NCI-H345 treated with DMSO at 0.1 percent for 48 hours (cell line): ENCODE data around the gene RIN2.

ENCODE experiments used
- DNase-seq: peaks from one replicate; lab custom pipeline; 2025; ENCODE audit not compliant: unreplicated experiment; lab: John Stamatoyannopoulos, UW

Gene RIN2

GRCh38 chr20:19761841-19762240, 3.8 kb downstream of the RIN2 start:
- DNase-seq, result peak; percentile 18

DNA sequence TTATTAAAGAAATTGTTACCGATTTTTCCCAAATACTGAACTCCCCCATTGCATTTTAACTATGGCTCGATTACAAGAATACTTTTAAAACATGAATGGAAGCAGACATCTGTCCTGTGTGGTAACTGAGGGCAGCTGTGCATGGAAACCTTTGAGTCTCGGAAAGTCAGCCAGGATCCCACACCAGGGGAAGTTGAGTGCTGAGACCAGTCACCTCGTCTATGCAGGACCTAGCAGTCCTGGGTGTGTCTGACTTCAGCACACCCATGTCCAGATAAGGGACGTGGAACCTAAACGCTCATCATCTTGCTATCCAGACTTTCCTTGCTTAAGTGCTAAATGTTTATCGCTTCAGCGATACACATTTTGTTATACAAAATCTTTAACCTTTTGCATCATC, 6.1 kb downstream of the RIN2 start:
- DNase-seq, result no peak

DNA sequence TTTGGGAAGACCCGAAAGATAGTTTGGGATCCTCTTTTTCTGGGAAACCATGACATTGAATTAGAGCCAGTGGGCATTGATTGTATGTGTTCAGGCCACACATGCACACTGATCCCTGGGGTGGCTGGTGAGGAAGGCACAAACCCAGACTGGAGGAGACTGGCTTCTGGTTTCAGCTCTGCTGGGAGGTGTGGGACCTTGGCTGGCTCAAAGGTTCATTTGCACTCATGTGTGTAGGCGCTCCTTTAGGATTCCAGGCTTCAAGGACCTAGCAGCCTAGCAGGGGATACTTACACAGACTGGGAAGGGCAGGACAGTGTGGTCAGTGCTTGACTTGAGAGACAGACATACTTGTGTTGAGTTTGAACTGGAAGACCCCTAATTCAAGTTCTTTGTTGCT, 7.2 kb downstream of the RIN2 start:
- no peak for DNase-seq

DNA sequence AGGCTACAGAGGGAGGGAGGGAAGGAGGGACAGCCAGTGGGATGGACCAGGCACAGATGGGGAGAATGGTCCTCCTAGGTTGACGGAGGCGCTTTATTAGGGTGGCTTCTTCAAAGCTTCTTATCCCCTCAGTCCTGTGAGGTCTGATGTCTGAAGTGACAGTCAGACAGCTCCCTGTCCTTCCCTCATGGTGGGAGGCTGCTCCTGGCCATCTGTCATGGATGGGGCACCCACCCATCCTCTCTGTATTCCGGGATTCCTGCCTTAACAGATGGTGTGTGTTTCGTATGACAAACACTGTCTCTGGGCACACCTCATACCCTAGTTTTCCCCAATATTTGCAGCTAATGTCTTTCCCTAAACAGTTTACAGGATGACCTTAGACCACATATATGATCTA, 7.9 kb downstream of the RIN2 start:
- DNase-seq, result no peak

DNA sequence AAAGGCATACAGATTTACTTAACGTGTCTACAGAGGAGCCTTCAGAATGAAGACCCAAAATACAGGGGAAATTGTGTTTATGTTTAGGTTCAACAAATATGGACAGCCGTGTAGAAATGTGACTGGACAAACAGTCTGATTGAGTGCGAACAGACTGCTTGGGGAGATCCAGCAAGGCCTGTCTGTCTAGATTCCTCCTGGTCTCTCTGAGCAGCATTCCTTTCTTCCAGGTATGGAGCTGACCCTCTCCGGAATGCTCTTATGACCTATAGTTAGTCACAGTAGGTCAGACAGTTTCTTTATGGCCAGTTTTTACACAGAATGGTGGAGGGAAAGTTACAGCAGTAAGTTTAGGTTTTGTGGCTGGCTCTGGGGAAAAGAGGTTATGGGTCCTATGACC, 9.0 kb downstream of the RIN2 start:
- no peak for DNase-seq

DNA sequence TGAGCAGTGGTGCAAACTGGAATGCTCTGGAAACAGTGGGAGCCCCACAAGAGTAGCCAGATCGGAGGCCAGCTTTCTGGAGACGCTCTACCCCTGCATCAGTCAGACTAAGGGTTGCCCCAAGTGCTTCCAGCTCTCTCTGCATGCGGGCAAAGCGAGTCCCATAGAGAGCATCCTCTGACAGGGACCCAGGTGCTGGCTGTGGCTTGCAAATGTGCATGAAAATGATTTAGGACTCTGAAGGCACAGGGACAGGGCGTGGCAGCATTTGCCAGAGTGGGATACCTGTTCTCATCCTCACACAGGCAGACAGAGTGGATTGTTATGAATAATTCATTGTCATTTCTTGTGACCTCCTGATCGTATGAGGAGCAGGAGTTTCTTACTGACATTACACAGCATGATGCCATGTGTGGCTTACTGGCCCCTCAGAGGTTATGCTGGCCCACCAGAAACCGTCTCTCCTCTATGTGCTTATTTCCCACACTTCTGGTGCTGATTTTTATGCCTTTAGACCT, 10.3 kb downstream of the RIN2 start:
- DNase-seq, result no peak

DNA sequence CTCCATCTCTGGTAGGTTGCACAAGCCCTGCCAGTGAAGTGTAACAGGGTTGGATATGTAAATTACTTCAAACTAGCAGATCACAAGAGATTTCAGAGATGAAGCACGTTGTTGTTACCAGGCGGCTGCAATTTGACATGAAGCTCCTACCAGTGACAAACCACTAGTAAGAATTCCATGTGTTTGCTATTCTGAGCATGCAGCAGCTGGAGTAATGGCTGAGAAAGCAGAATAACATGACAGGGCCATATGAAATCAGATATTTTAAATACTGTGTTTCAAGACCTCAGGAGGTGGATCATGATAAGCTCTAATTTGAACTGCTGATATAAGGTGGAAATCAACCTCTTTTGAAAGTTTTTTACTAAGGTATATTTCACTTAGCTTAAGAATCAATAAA, 11.4 kb downstream of the RIN2 start:
- no peak for DNase-seq

DNA sequence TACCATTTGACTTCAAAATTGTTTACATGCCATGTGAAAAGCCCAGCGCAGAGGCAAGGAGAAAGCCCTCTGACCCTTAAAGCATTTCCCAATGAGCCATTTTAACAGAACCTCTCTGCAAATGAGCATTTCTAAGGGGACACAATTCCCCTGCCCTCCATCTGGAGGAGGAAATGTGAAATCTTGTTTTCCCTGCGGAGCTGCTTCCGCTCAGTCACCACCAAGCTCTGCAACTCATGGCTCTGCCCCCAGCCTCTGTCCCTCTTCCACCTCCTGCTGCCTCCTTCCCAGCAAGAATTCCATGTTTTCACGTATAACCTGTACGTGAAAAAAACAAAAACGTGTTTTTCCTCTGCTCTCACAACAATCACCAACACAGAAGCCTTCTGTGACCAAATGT, 12.3 kb downstream of the RIN2 start:
- DNase-seq, result no peak

GRCh38 chr20:19771031-19771430, 13.0 kb downstream of the RIN2 start:
- no peak for DNase-seq

GRCh38 chr20:19773471-19773870, 15.4 kb downstream of the RIN2 start:
- no peak for DNase-seq

GRCh38 chr20:19774135-19774933, 16.3 kb downstream of the RIN2 start:
- DNase-seq, result no peak

- DNase-seq, result no peak
Observed at GRCh38 chr20:19775353-19776253, 17.5 kb downstream of the RIN2 start.

DNA sequence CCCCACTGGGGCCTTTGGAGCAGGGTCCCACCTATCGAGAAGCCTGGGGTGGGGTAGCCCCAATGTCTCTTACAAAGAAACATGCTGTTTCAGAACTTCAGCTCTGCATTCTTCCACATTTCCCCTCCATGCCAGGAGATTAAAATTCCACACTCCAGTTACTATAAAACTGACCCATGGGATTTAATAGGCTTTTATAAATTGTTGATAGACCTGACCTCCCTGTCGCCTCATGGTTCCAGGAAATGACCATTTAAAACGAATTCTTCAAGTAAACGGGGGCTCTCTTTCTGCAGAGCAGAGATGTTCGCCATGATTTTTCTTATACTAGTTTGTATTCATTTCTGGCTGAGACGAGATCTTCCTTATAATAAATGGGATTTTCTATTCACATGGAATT, 19.3 kb downstream of the RIN2 start:
- no peak for DNase-seq

- no peak for DNase-seq
Observed at GRCh38 chr20:19777981-19778380, 19.9 kb downstream of the RIN2 start.

GRCh38 chr20:19778404-19778803, 20.3 kb downstream of the RIN2 start:
- no peak for DNase-seq

DNA sequence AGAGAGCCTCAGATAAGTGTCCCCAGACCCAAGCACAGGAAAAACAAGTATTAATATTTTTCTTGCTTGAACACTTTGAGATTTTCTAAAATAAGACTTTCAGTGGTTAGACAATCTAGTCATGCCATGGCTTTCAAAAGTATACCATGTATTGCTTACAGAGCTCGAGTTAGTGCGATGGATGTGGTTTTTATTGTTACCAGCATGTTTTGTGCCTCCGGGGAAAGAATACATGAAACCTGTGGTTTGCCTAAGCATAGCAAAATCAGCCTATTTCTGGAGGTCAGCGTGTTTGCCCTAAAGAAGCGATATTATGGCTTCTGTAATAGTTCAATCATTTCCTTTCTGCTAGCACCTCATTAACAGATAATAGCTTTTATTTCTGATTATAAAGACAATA, 21.6 kb downstream of the RIN2 start:
- DNase-seq, result no peak

DNA sequence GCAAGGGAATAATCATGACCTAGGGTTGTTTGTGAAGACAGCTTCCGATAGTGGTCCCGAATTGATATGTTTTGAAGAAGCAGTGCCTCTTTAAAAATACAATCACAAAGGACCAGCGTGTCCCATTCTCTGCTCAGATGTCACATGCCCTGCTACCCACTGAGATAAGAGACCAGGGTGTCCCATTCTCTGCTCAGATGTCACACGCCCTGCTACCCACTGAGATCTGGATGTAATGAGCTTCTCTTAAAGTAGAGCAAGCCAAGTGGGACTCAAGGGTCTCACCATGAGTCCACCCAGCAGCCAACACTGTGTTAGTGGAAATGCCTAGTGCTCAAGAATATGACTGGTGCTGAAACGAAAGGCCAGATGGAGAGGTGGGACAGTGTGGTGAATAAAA, 22.2 kb downstream of the RIN2 start:
- peak; percentile 87 for DNase-seq

GRCh38 chr20:19781235-19781634, 23.2 kb downstream of the RIN2 start:
- no peak for DNase-seq

- DNase-seq, result no peak
Observed at GRCh38 chr20:19782669-19783068, 24.6 kb downstream of the RIN2 start.

- DNase-seq, result no peak
Observed at GRCh38 chr20:19783966-19784401, 25.9 kb downstream of the RIN2 start.

DNA sequence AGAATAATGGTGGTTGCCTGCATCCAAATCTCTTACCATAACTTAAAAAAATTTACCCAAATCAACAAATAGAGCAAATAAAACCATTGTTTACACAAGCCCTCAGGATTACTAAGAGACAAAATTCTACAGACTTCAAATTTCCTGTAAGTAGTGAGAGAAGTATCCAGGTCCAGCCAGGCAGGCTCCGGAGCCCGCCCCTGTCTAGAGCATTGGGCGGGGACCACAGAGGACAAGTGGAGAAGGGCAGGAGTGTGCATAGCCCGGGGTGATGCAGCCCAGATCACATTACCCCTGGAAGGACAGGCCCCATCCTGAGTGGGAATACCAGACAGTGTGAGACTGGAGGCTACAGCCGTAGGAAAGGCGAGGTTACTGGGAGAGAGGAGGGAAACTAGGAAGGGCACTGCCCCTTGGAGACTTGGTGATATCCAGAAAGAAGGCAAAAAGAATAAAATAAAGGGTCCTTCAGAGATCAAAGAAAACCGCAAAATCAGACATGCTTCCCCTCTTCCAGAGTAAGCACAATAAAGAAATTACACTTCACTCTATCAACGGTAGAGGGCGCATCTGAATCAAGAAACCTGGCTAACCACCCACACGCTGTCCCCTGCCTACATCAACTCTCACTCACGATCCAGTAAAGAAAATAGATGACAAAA, 26.6 kb downstream of the RIN2 start:
- peak; percentile 90 for DNase-seq
